Measurements from ENCODE around the gene KIAA1671. TPM values are rescaled to one million over a fixed set of nuclear protein-coding genes. Genes with fewer than 3 reads are reported as not detected.

KIAA1671 gene
- total and polyA plus RNA-seq, 2 donors (not counting 1 experiment from before 2014, with no cell fraction given), result 0.01 to 0.02 TPM

DNA sequence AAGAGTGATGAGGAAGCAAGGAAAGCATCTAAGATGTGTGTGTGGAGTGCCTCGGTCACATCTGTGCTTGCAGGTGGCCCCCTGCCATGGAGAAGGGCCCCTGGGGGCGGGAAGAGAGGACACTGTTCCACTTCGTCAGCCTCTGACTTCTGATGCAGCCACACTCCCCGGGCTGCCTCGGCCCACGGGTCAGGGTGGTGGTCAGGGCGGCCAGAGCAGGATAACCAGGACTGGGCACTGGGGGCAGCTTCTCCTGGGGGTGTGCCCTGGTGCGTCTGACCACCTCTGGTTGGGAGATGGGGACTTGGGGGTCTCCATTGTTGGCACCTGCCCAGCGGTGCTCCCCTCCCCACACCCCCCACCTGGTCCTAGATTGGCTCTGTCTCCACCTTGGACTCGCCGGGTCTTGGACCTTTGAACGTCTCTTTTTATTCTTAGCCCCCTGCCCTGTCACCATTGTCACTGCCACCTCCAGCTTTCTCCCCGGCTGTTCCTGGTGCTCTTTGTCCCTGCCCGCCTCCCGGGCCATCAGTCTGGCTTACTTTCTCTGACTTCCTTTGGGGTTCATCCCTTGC lies 114.4 kb downstream of the KIAA1671 start:
- intact Hi-C loops (cut with micrococcal nuclease), result no loop called here
- 85% methylated on average over 12 of the region's 15 CpGs for WGBS (ENCODE audit: insufficient coverage)
- H3K36me3 ChIP-seq (replicated peaks in 1 of 2; ENCODE audit: control extremely low read depth in 1 of 2, control insufficient read depth in 1 of 2, extremely low read depth in 1 of 2, insufficient read depth in 2 of 2, low read length in 1 of 2), result no peaks in the 10 kb centered on the region
- H3K27ac Mint-ChIP-seq, result no peak overlapping the region
- peaks cover 0 to 28% (median 2%) of the 10 kb centered on the region in 4 experiments for H3K27me3 ChIP-seq (replicated peaks in 1 of 4; ENCODE audit: control extremely low read depth in 1 of 4, control insufficient read depth in 3 of 4, insufficient read depth in 4 of 4, low read length in 3 of 4)
- CTCF ChIA-PET, result no interaction called here
- H3K79me2 ChIP-seq (ENCODE audit: control insufficient read depth, insufficient read depth, low read length), result no peaks in the 10 kb centered on the region
- H4K20me1 ChIP-seq (ENCODE audit: control insufficient read depth, insufficient read depth, low read length, poor library complexity, severe bottlenecking), result no peaks in the 10 kb centered on the region
- no peaks in the 10 kb centered on the region for H3K9me3 Mint-ChIP-seq (ENCODE audit: insufficient read depth)
- TF ChIP-seq CTCF (IDR thresholded peaks at IDR 0.05), result no peak
- no peak for TF ChIP-seq EZH2 (IDR thresholded peaks at IDR 0.05; ENCODE audit: borderline replicate concordance, insufficient read depth, low read depth, low read length, poor library complexity, severe bottlenecking)
- peaks cover 41% of the 10 kb centered on the region for H3K27me3 Mint-ChIP-seq
- no peak overlapping the region for H3K4me3 ChIP-seq (ENCODE audit: control extremely low read depth in 1 of 5, extremely low read depth in 1 of 5, insufficient read depth in 1 of 5, low read depth in 2 of 5, low read length in 4 of 5)
- H3K9me3 ChIP-seq (ENCODE audit: control extremely low read depth in 1 of 3, control insufficient read depth in 2 of 3, insufficient read depth in 1 of 3, low read length in 2 of 3), result no peaks in the 10 kb centered on the region
- peaks cover 0 to 12% of the 10 kb centered on the region in 2 donors for H3K4me1 ChIP-seq (ENCODE audit: control insufficient read depth in 2 of 2, insufficient read depth in 2 of 2, low read length in 2 of 2)
- no peak overlapping the region for H3K4me3 Mint-ChIP-seq
- no peak overlapping the region for H3K27ac ChIP-seq (ENCODE audit: low read length in 2 of 2)
- POLR2A ChIA-PET, result no interaction called here
- no peak overlapping the region for H3K4me2 ChIP-seq (replicated peaks; ENCODE audit: low read depth, low read length, poor library complexity, severe bottlenecking)
- no peak overlapping the region for H2AFZ ChIP-seq (ENCODE audit: insufficient read depth, low read depth, low read length, poor library complexity, severe bottlenecking)
- DNase-seq (no peak), ATAC-seq (ENCODE audit: low read depth) (no peak)
- peaks cover 4% of the 10 kb centered on the region for H3K4me1 Mint-ChIP-seq
- H3K9ac ChIP-seq (ENCODE audit: low read length), result no peak overlapping the region

DNA sequence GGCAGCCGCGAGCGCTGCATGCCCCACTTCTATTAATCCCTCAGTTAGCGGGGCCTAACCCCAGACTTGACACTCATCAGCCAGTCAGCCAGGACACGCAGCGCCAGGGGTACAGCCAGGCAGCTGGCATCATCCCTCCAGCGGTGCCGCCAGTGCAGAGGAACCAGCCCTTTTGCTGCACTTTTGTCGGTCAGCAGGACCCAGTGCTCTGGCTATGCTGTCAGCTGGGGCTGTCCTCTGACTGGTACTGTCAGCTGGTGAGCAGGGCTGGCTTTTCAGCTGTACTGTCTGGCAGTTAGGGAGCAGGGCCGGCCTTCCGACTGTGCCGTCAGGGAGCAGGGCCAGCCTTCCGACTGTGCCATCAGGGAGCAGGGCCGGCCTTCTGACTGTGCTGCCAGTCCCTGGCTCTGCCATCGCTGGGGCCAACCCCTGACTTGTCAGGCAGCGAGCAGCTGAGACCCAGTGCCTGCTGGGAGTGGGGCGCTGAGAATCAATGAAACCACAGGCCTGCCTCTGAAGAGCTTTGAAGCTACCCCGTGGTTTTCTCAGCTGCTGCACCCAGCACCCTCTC lies 115.4 kb downstream of the KIAA1671 start:
- Mint-ChIP-seq H3K9me3 (ENCODE audit: insufficient read depth) (no peaks in the 10 kb centered on the region), H3K27me3 (peaks cover 42% of the 10 kb centered on the region), H3K4me1 (no peaks in the 10 kb centered on the region), H3K4me3 (no peak overlapping the region), H3K27ac (peak overlapping the region; percentile 26)
- H3K4me3 ChIP-seq (ENCODE audit: control extremely low read depth in 1 of 5, extremely low read depth in 1 of 5, insufficient read depth in 1 of 5, low read depth in 2 of 5, low read length in 4 of 5), result no peak overlapping the region
- H3K27ac ChIP-seq (ENCODE audit: low read length in 2 of 2), result no peak overlapping the region
- ChIA-PET POLR2A (no interaction called here), CTCF (no interaction called here)
- intact Hi-C loops (cut with micrococcal nuclease), result no loop called here
- TF ChIP-seq CTCF (IDR thresholded peaks at IDR 0.05) (no peak), EZH2 (IDR thresholded peaks at IDR 0.05; ENCODE audit: borderline replicate concordance, insufficient read depth, low read depth, low read length, poor library complexity, severe bottlenecking) (no peak)
- no peak overlapping the region for H3K9ac ChIP-seq (ENCODE audit: low read length)
- H3K4me1 ChIP-seq (ENCODE audit: control insufficient read depth in 2 of 2, insufficient read depth in 2 of 2, low read length in 2 of 2), result peaks cover 0 to 2% of the 10 kb centered on the region in 2 donors
- no peaks in the 10 kb centered on the region for H3K79me2 ChIP-seq (ENCODE audit: control insufficient read depth, insufficient read depth, low read length)
- WGBS (ENCODE audit: insufficient coverage), result 76% methylated on average over 17 of the region's 18 CpGs
- no peaks in the 10 kb centered on the region for H3K9me3 ChIP-seq (ENCODE audit: control extremely low read depth in 1 of 3, control insufficient read depth in 2 of 3, insufficient read depth in 1 of 3, low read length in 2 of 3)
- no peaks in the 10 kb centered on the region for H4K20me1 ChIP-seq (ENCODE audit: control insufficient read depth, insufficient read depth, low read length, poor library complexity, severe bottlenecking)
- peaks cover 0 to 32% (median 2%) of the 10 kb centered on the region in 4 experiments for H3K27me3 ChIP-seq (replicated peaks in 1 of 4; ENCODE audit: control extremely low read depth in 1 of 4, control insufficient read depth in 3 of 4, insufficient read depth in 4 of 4, low read length in 3 of 4)
- ATAC-seq (ENCODE audit: low read depth), result no peak
- no peak for DNase-seq
- H2AFZ ChIP-seq (ENCODE audit: insufficient read depth, low read depth, low read length, poor library complexity, severe bottlenecking), result no peak overlapping the region
- H3K36me3 ChIP-seq (replicated peaks in 1 of 2; ENCODE audit: control extremely low read depth in 1 of 2, control insufficient read depth in 1 of 2, extremely low read depth in 1 of 2, insufficient read depth in 2 of 2, low read length in 1 of 2), result no peaks in the 10 kb centered on the region
- no peak overlapping the region for H3K4me2 ChIP-seq (replicated peaks; ENCODE audit: low read depth, low read length, poor library complexity, severe bottlenecking)
